Measurements from ENCODE around the gene ADCY1. TPM values are rescaled to one million over a fixed set of nuclear protein-coding genes. Genes with fewer than 3 reads are reported as not detected.
"Not testable (repeated sequence)": the region's sequence is repeated elsewhere in the genome, so short reads cannot be mapped to it uniquely, and the experiment has no call there.

Gene ADCY1
- total RNA-seq, 1 experiment from 2014 or later: 3.1 TPM

GRCh38 chr7:45740573-45740972, 166.4 kb downstream of the ADCY1 start:
- POLR2A ChIA-PET (ENCODE audit: unreplicated experiment); H3K4me3 ChIP-seq (ENCODE audit: low read length); H3K27me3 ChIP-seq (ENCODE audit: low read length); intact Hi-C loops (cut with micrococcal nuclease); H2AFZ ChIP-seq (ENCODE audit: low read length); H3K27ac ChIP-seq (ENCODE audit: low read length); H3K79me2 ChIP-seq (ENCODE audit: low read length); ATAC-seq; CTCF ChIA-PET; H3K36me3 ChIP-seq (ENCODE audit: low read depth, low read length); H3K4me1 ChIP-seq (ENCODE audit: insufficient read depth, low read length); BruUV-seq (replicated peaks); H3K9me2 ChIP-seq (replicated peaks; ENCODE audit: low read length); DNase-seq; H3F3A ChIP-seq (ENCODE audit: low read length, unreplicated experiment); H3K4me2 ChIP-seq (ENCODE audit: low read length); H3K9me3 ChIP-seq (ENCODE audit: low read length); H3K9ac ChIP-seq (ENCODE audit: low read length); H4K20me1 ChIP-seq (ENCODE audit: low read length): not testable (repeated sequence)

- H3K27me3 ChIP-seq (ENCODE audit: low read length); DNase-seq; H3K4me1 ChIP-seq (ENCODE audit: insufficient read depth, low read length); H3K9me3 ChIP-seq (ENCODE audit: low read length); POLR2A ChIA-PET (ENCODE audit: unreplicated experiment); H4K20me1 ChIP-seq (ENCODE audit: low read length); BruUV-seq (replicated peaks); H3K9me2 ChIP-seq (replicated peaks; ENCODE audit: low read length); H3K4me2 ChIP-seq (ENCODE audit: low read length); H3K36me3 ChIP-seq (ENCODE audit: low read depth, low read length); H3K79me2 ChIP-seq (ENCODE audit: low read length); intact Hi-C loops (cut with micrococcal nuclease); CTCF ChIA-PET; H3K27ac ChIP-seq (ENCODE audit: low read length); H2AFZ ChIP-seq (ENCODE audit: low read length); H3K9ac ChIP-seq (ENCODE audit: low read length); H3F3A ChIP-seq (ENCODE audit: low read length, unreplicated experiment); H3K4me3 ChIP-seq (ENCODE audit: low read length): not testable (repeated sequence)
- ATAC-seq: peak; percentile 64; the same call in 1 of the 2 replicates
- TF ChIP-seq CTCF (conservative IDR thresholded peaks at IDR 0.05; ENCODE audit: low read depth, low read length): peak; percentile 32; the same call in 1 of the 2 replicates
Measured at GRCh38 chr7:45748976-45749375, 174.8 kb downstream of the ADCY1 start.

- H3F3A ChIP-seq (ENCODE audit: low read length, unreplicated experiment); CTCF ChIA-PET; H3K4me2 ChIP-seq (ENCODE audit: low read length); H3K4me1 ChIP-seq (ENCODE audit: insufficient read depth, low read length); H3K79me2 ChIP-seq (ENCODE audit: low read length); H3K9me3 ChIP-seq (ENCODE audit: low read length); H3K4me3 ChIP-seq (ENCODE audit: low read length); H3K9ac ChIP-seq (ENCODE audit: low read length); ATAC-seq; H3K27me3 ChIP-seq (ENCODE audit: low read length); BruUV-seq (replicated peaks); H4K20me1 ChIP-seq (ENCODE audit: low read length); H3K36me3 ChIP-seq (ENCODE audit: low read depth, low read length); POLR2A ChIA-PET (ENCODE audit: unreplicated experiment); H3K9me2 ChIP-seq (replicated peaks; ENCODE audit: low read length); H2AFZ ChIP-seq (ENCODE audit: low read length); intact Hi-C loops (cut with micrococcal nuclease); H3K27ac ChIP-seq (ENCODE audit: low read length): not testable (repeated sequence)
- DNase-seq: peak; percentile 23
Measured at GRCh38 chr7:45751352-45751751, 177.2 kb downstream of the ADCY1 start.

- H4K20me1 ChIP-seq (ENCODE audit: low read length); H3K27me3 ChIP-seq (ENCODE audit: low read length); H3K9me3 ChIP-seq (ENCODE audit: low read length); BruUV-seq (replicated peaks); CTCF ChIA-PET; H3K9ac ChIP-seq (ENCODE audit: low read length); H3K4me1 ChIP-seq (ENCODE audit: insufficient read depth, low read length); DNase-seq; H3F3A ChIP-seq (ENCODE audit: low read length, unreplicated experiment); H3K4me3 ChIP-seq (ENCODE audit: low read length); H3K27ac ChIP-seq (ENCODE audit: low read length); H3K79me2 ChIP-seq (ENCODE audit: low read length); H3K36me3 ChIP-seq (ENCODE audit: low read depth, low read length); POLR2A ChIA-PET (ENCODE audit: unreplicated experiment); H3K9me2 ChIP-seq (replicated peaks; ENCODE audit: low read length); H3K4me2 ChIP-seq (ENCODE audit: low read length); H2AFZ ChIP-seq (ENCODE audit: low read length); ATAC-seq: not testable (repeated sequence)
- intact Hi-C loops (cut with micrococcal nuclease): loop anchor here (2.0 kb wide), 1 partner anchor 98 kb away; no protein-coding TSS in a partner anchor
Measured at GRCh38 chr7:45756333-45756732, 182.2 kb downstream of the ADCY1 start.

All from PC-3 (cell line).